Measurements from ENCODE around the gene SCIN.
A peak's percentile ranks its signal among the peaks of the same experiment; 100 is the strongest.

Gene SCIN

DNA sequence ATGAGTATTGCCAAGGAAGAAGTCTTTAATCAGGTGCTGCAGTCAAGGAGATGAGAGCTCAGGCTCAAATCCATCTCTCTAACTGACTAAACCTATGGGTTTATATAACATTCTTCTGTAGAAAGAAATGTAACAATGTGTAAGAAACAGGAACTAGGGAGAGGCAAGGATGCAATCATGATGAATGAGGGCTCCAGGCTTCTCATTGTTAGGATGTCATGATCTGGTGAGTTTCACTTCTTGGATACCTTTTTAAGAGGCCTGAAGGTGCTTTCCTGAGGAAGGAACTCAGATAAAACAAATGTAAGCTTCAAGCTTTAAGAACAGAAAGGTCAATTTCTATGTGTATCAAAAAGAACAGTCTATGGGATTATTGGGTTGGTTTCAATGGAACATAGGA, 30.8 kb upstream of the SCIN start:
- no peak for DNase-seq (ENCODE audit: low read depth, low spot score)
- TF ChIP-seq, protein P1, sequence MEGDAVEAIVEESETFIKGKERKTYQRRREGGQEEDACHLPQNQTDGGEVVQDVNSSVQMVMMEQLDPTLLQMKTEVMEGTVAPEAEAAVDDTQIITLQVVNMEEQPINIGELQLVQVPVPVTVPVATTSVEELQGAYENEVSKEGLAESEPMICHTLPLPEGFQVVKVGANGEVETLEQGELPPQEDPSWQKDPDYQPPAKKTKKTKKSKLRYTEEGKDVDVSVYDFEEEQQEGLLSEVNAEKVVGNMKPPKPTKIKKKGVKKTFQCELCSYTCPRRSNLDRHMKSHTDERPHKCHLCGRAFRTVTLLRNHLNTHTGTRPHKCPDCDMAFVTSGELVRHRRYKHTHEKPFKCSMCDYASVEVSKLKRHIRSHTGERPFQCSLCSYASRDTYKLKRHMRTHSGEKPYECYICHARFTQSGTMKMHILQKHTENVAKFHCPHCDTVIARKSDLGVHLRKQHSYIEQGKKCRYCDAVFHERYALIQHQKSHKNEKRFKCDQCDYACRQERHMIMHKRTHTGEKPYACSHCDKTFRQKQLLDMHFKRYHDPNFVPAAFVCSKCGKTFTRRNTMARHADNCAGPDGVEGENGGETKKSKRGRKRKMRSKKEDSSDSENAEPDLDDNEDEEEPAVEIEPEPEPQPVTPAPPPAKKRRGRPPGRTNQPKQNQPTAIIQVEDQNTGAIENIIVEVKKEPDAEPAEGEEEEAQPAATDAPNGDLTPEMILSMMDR (IDR thresholded peaks at IDR 0.05; ENCODE audit: insufficient read depth, low read length, missing control alignments) = no peak
- no peak overlapping the region for H3K4me3 ChIP-seq (ENCODE audit: low read depth, low read length)
- ChIA-PET CTCF (interaction anchor here (4.1 kb wide), 1 partner anchor 15 kb away, joined by 17 read pairs; no protein-coding TSS in a partner anchor), POLR2A (no interaction called here)

DNA sequence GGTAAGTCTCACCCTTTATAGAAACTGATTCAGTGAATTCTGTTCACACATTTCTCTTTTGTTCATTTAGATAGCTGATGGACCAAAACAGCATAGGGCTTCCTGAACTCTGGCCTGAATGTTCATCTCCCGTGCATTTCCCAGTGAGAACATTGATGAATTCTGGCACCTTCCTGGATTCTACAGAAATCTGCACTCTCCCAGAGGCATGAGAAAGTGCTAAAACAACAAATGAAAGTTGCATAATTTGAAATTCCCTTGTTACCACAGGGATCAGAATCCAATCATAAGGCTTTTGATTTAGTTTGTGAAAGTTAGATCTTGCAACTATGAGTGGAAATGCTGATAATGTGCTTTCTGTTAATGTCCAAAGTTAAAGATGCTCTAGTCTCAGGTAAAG, 29.7 kb upstream of the SCIN start:
- TF ChIP-seq, protein P1 (IDR thresholded peaks at IDR 0.05; ENCODE audit: insufficient read depth, low read length, missing control alignments) = no peak
- ChIA-PET POLR2A (no interaction called here), CTCF (interaction anchor here (4.1 kb wide), 1 partner anchor 16 kb away, joined by 17 read pairs; no protein-coding TSS in a partner anchor)

DNA sequence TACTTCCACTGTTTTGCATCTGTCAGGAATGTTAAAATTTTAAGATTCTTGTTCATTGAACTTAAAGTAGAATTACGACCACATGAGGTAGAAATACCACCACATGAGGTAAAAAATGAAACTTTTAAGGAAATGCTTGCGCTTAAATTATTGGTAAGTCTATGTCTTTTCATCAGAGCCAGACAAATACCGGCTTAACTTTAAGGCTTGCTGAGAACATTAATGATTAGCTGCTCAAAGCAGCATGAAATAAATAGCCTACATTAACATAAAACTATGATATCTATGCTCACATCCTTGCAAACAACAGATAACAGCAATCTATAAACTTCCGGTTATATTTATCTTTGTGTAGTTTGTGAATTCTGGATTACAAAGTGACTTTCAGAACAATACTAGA, 26.9 kb upstream of the SCIN start:
- H3K4me3 ChIP-seq (ENCODE audit: low read depth, low read length) = no peak overlapping the region
- TF ChIP-seq, protein P1 (IDR thresholded peaks at IDR 0.05; ENCODE audit: insufficient read depth, low read length, missing control alignments) = no peak
- CTCF ChIA-PET = no interaction called here
- POLR2A ChIA-PET = no interaction called here
- no peak for DNase-seq (ENCODE audit: low read depth, low spot score)

More for the DNA sequence above, 29.7 kb upstream of the SCIN start:
- H3K4me3 ChIP-seq (ENCODE audit: low read depth, low read length) = no peak overlapping the region
- peak; percentile 9 for DNase-seq (ENCODE audit: low read depth, low spot score)

DNA sequence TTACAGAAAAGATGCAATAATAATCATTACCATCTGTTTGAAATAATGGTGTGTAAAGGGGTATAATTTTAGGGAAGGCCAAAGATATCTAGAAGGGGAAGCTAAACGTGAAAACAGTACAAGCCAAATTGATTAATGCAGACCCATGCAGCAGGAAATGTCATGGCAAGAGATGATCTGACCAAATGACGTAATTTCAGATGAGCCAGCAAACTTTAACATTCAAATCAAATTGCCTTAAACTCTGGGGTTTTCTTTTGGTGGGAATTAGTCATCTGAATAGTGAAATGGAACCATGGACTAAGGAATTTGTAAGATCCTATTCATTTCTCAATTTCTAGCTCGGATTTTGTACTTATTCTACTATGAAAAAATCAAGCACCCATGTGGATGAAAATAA, 21.4 kb upstream of the SCIN start:
- POLR2A ChIA-PET = no interaction called here
- CTCF ChIA-PET = interaction anchor here (0.8 kb wide), 1 partner anchor 26 kb away, joined by 3 read pairs; no protein-coding TSS in a partner anchor
- H3K4me3 ChIP-seq (ENCODE audit: low read depth, low read length) = no peak overlapping the region
- TF ChIP-seq, protein P1 (IDR thresholded peaks at IDR 0.05; ENCODE audit: insufficient read depth, low read length, missing control alignments) = no peak
- DNase-seq (ENCODE audit: low read depth, low spot score) = peak; percentile 14

DNA sequence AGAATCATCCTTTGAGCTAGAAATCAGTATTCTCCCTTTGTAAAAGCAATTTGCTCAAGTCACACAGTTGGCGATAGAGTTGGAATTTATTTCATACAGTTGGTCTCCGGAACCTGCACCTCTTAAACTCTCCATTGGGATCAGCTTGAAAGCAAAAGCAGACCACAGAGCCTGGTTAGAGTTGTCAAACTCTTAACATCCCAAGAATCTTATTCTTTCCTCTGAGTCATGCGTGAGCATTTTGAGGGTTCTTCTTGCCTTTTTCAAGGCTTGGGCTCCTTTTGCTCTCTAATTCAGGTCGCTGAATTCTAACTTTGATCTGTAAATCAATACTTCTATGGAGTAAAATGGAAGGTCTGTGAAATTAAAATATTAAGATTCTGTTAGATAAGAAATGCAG, 19.6 kb upstream of the SCIN start:
- DNase-seq (ENCODE audit: low read depth, low spot score) = peak; percentile 7
- TF ChIP-seq, protein P1 (IDR thresholded peaks at IDR 0.05; ENCODE audit: insufficient read depth, low read length, missing control alignments) = no peak
- ChIA-PET POLR2A (no interaction called here), CTCF (interaction anchor here (0.9 kb wide), 1 partner anchor 26 kb away, joined by 3 read pairs; no protein-coding TSS in a partner anchor)
- H3K4me3 ChIP-seq (ENCODE audit: low read depth, low read length) = no peak overlapping the region

DNA sequence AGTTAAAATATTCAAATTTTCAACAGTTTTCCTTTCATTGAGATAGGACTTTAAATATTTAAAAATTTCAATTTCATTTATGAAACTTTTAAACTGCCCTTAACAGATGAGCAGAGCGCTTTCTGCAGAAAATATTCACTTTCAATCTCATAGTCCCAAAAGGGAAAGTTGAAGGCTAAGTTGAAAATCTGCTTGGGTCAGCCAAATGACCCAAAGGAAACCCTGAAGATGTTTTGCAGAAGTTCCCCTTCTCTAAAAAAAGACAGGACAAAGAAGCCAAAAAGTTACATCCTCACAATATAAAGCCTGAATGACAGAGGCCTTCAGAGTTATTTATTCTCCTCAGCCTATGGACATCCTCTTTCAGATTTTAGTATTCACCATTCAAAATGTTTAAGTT, 17.6 kb upstream of the SCIN start:
- TF ChIP-seq, protein P1 (IDR thresholded peaks at IDR 0.05; ENCODE audit: insufficient read depth, low read length, missing control alignments) = no peak
- H3K4me3 ChIP-seq (ENCODE audit: low read depth, low read length) = no peak overlapping the region
- ChIA-PET CTCF (interaction anchor here (1.0 kb wide), 1 partner anchor 28 kb away, joined by 3 read pairs; no protein-coding TSS in a partner anchor), POLR2A (no interaction called here)
- no peak for DNase-seq (ENCODE audit: low read depth, low spot score)

Data from AG04449 (cell line).